Heart left ventricle (tissue), 16 donors: ENCODE data around the gene SYTL2. TPM values are rescaled to one million over a fixed set of nuclear protein-coding genes. Genes with fewer than 3 reads are reported as not detected.
A peak's percentile ranks its signal among the peaks of the same experiment; 100 is the strongest.

Experiments
- ATAC-seq, 4 donors: fragments of 200-7000 bp; cut with Tn5 transposase; one replicate each; pipeline ENCODE4 v1.9.1; 2020 to 2022; ENCODE audit warnings: moderate library complexity in 4 of 4, mild to moderate bottlenecking in 3 of 4, moderate number of reproducible peaks in 1 of 4
- DNase-seq, 5 donors: peaks; one replicate each; pipeline ENCODE4 v3.0.0-alpha.2; 2020
- H3K27ac ChIP-seq, 12 donors: fragments of 200-600 bp; sonication (generic) in 4 of 12; one replicate each; pipeline versions ENCODE4 v1.5.0 to v1.8.0; 2016 to 2022; ENCODE audit warnings: mild to moderate bottlenecking in 2 of 12
- H3K27me3 ChIP-seq, 9 donors: fragments of 200-600 bp; sonication (generic) in 2 of 9; one replicate each; pipeline versions ENCODE4 v1.5.1 to v1.8.0; 2016 to 2022; ENCODE audit warnings: mild to moderate bottlenecking in 3 of 9
- H3K36me3 ChIP-seq, 9 donors: fragments of 200-600 bp; sonication (generic) in 2 of 9; one replicate each; pipeline versions ENCODE4 v1.5.0 to v1.8.0; 2018 to 2022; ENCODE audit warnings: mild to moderate bottlenecking in 2 of 9
- H3K4me1 ChIP-seq, 12 donors: fragments of 200-600 bp; sonication (generic) in 4 of 12; one replicate each; pipeline versions ENCODE4 v1.5.0 to v1.8.0; 2016 to 2022; ENCODE audit warnings: mild to moderate bottlenecking in 3 of 12
- H3K4me3 ChIP-seq, 12 donors: fragments of 200-600 bp; sonication (generic) in 4 of 12; one replicate each; pipeline versions ENCODE4 v1.5.0 to v1.8.0; 2017 to 2022; ENCODE audit warnings: mild to moderate bottlenecking in 9 of 12, moderate library complexity in 4 of 12
- H3K9me3 ChIP-seq, 12 donors: fragments of 200-600 bp; sonication (generic) in 4 of 12; one replicate each; pipeline versions ENCODE4 v1.5.0 to v1.8.0; 2016 to 2022; ENCODE audit warnings: mild to moderate bottlenecking in 1 of 12
- CTCF ChIP-seq, 12 donors: fragments of 200-600 bp; sonication (generic) in 4 of 12; IDR thresholded peaks; one replicate each; pipeline versions ENCODE4 v1.5.0 to v1.8.0; 2018 to 2022; ENCODE audit warnings: antibody characterized with exemption in 12 of 12, mild to moderate bottlenecking in 5 of 12
- POLR2A ChIP-seq, 2 donors: fragments of 450-650 bp; IDR thresholded peaks; one replicate each; pipeline ENCODE4 v1.6.1; 2017; ENCODE audit warnings: antibody characterized with exemption in 2 of 2, mild to moderate bottlenecking in 2 of 2, moderate library complexity in 2 of 2
- WGBS, 4 donors: extraction: QIAGEN DNeasy Blood & Tissue Kit in 2 of 4; methylation state at CpG; one replicate each; pipeline versions ENCODE4 v1.1.5 to v1.1.7; 2013 to 2018; 5-methylcytosine and 5-hydroxymethylcytosine counted together
- intact Hi-C, 10 donors: fragments of 100-400 bp; cut with DNase I; formaldehyde crosslinking; loops; one replicate each; pipeline versions ENCODE4 v1.11.1 to v1.14.2; 2022
- polyA plus RNA-seq, 2 donors: library from polyadenylated mRNA; stranded (reverse); fragments of 200-250 nt; gene quantifications; one replicate each; pipeline ENCODE4 v1.2.3, GENCODE V29; 2013
- total RNA-seq, 9 donors: library from RNA; depleted of rRNA in 2 of 9; stranded (reverse); fragments of >200 nt in 2 of 9; fragmentation: NEBNext Ultra II Directional in 3 of 9; extraction: Animal tissue kit (Norgen Biotek cat#: 25700) in 3 of 9; gene quantifications; one replicate each; pipeline versions ENCODE4 v1.1.0 to v1.2.4, GENCODE V29; 2016 to 2023
- donor health status: ischemic (EF 13 %, LVEDD 7.1; RV severe dilation, severe dysfunction).
- donor health status: healthy with polysubstance abuse.
- donor health status: DM: no; HTN: yes; CAD: no.
- donor health status: DM: no; HTN: no; CAD: no.
- donor health status: ischemic (EF 25% LVEDD 6.9; RV normal size, moderate dysfunction).
- donor health status: ischemic (EF 25% LVEDD 5.7; RV mildly dilated, moderate dysfunction).
- donor health status: healthy.
- donor health status: DM: yes; HTN: yes; CAD: no.
- donor health status: ischemic (EF 35%, LVEDD 5.7; RV mildly dilated, moderate dysfunction).
- donor health status: nonischemic (EF 11% LVEDD 7.7; RV severe dilation, severe dysfunction).
- donor health status: DM: yes; HTN: yes; CAD: no.
- donor health status: PGD.
- donor health status: ischemic (EF 29% LVEDD 5.4; RV normal size, mild dysfunction).
- donor health status: nonischemic (EF 23%, LVEDD 6.1; RV moderate dilation, normal function).

Gene SYTL2
- total and polyA plus RNA-seq, 11 donors, result 2.2 to 9.5 (median 4.9) TPM

- TF ChIP-seq POLR2A (IDR thresholded peaks at IDR 0.05) (no peak), CTCF (IDR thresholded peaks at IDR 0.05) (peak; percentile 41 to 79 (median 64))
- Histone ChIP-seq H3K36me3 (peaks cover 0 to 44% (median 30%) of the 10 kb centered on the region in 9 donors), H3K9me3 (no peaks in the 10 kb centered on the region), H3K4me3 (peak overlapping the region; percentile 71 to 94 (median 88)), H3K4me1 (peaks cover 0 to 51% (median 43%) of the 10 kb centered on the region in 12 donors), H3K27ac (peak overlapping the region; percentile 92 to 99 (median 96)), H3K27me3 (no peaks in the 10 kb centered on the region)
- ATAC-seq (peak; percentile 72 to 82 (median 77)), DNase-seq (peak; percentile 77 to 90 (median 85))
- 0 to 1% (median 0%) methylated on average over 49 to 73 of the region's 73 CpGs for WGBS, 4 donors
- intact Hi-C loops, result loop anchor here in 9 of 10 donors (1.0 to 10.0 kb wide), 5 partner anchors 15 to 69 kb away; partner anchors contain the start of genes TMEM126B (in 8 of the 9) and DLG2 (in 6 of the 9)
Measured at GRCh38 chr11:85663753-85664614, 147.0 kb downstream of the SYTL2 start.

- ATAC-seq (no peak), DNase-seq (no peak)
- Histone ChIP-seq H3K4me3 (peak overlapping the region; percentile 71 to 94 (median 88)), H3K9me3 (no peaks in the 10 kb centered on the region), H3K27me3 (no peaks in the 10 kb centered on the region), H3K4me1 (peaks cover 0 to 58% (median 51%) of the 10 kb centered on the region in 12 donors), H3K27ac (peak overlapping the region in 11 of 12 donors; percentile 93 to 99 (median 97)), H3K36me3 (peaks cover 0 to 51% (median 38%) of the 10 kb centered on the region in 9 donors)
- intact Hi-C loops, result loop anchor here in 8 of 10 donors (2.0 to 10.0 kb wide), 3 partner anchors 14 to 68 kb away; partner anchors contain the start of genes DLG2 (in 6 of the 8) and TMEM126B (in 6 of the 8)
- 3 to 5% (median 4%) methylated on average over 10 of the region's 10 CpGs for WGBS, 4 donors
- TF ChIP-seq CTCF (IDR thresholded peaks at IDR 0.05), result no peak
- TF ChIP-seq POLR2A (IDR thresholded peaks at IDR 0.05), result no peak
Measured at GRCh38 chr11:85663080-85663752, 147.7 kb downstream of the SYTL2 start.

GRCh38 chr11:85661972-85662664 is 148.8 kb downstream of the SYTL2 start:
- TF ChIP-seq CTCF (IDR thresholded peaks at IDR 0.05) (no peak), POLR2A (IDR thresholded peaks at IDR 0.05) (no peak)
- H3K27ac ChIP-seq, result peak overlapping the region in 1 of 12 donors; percentile 96
- H3K4me1 ChIP-seq, result peaks cover 0 to 66% (median 59%) of the 10 kb centered on the region in 12 donors

More at GRCh38 chr11:85661972-85662664, 148.8 kb downstream of the SYTL2 start:
- DNase-seq, result no peak
- H3K27me3 ChIP-seq, result no peaks in the 10 kb centered on the region
- whole genome bisulfite sequencing, 4 donors, result 5 to 10% (median 8%) methylated on average over 4 of the region's 4 CpGs
- H3K9me3 ChIP-seq, result no peaks in the 10 kb centered on the region
- intact Hi-C loops, result loop anchor here in 8 of 10 donors (2.0 to 10.0 kb wide), 3 partner anchors 13 to 67 kb away; partner anchors contain the start of genes DLG2 (in 6 of the 8) and TMEM126B (in 6 of the 8)
- H3K4me3 ChIP-seq, result peak overlapping the region; percentile 71 to 94 (median 88)
- no peak for ATAC-seq
- peaks cover 0 to 62% (median 47%) of the 10 kb centered on the region in 9 donors for H3K36me3 ChIP-seq
